ENCODE results near the gene IVNS1ABP. TPM values are rescaled to one million over a fixed set of nuclear protein-coding genes. Genes with fewer than 3 reads are reported as not detected.

The IVNS1ABP gene
- total and polyA plus RNA-seq, 12 donors, result 26.0 to 132 (median 64.2) TPM

- DNase-seq (no peak), ATAC-seq (peak in 1 of 8 donors; percentile 39)
- Histone ChIP-seq H3K27ac (no peak overlapping the region), H3K4me1 (peaks cover 0 to 37% (median 13%) of the 10 kb centered on the region in 9 donors), H3K4me3 (no peak overlapping the region), H3K9me3 (peaks cover 0 to 8% (median 0%) of the 10 kb centered on the region in 11 donors), H3K36me3 (peaks cover 0 to 22% (median 3%) of the 10 kb centered on the region in 9 donors), H3K27me3 (no peaks in the 10 kb centered on the region)
- intact Hi-C loops (cut with DNase I), result no loop called here
- no peak for TF ChIP-seq CTCF (IDR thresholded peaks at IDR 0.05)
Measured at GRCh38 chr1:185289880-185290279, 27.2 kb downstream of the IVNS1ABP start.

- Histone ChIP-seq H3K9me3 (peaks cover 0 to 8% (median 0%) of the 10 kb centered on the region in 11 donors), H3K36me3 (peaks cover 0 to 8% (median 0%) of the 10 kb centered on the region in 9 donors), H3K4me1 (peaks cover 0 to 44% (median 15%) of the 10 kb centered on the region in 9 donors), H3K27ac (peak overlapping the region in 1 of 10 donors; percentile 8), H3K27me3 (no peaks in the 10 kb centered on the region), H3K4me3 (no peak overlapping the region)
- ATAC-seq (no peak), DNase-seq (no peak)
- no peak for TF ChIP-seq CTCF (IDR thresholded peaks at IDR 0.05)
- 82 to 86% methylated on average over 3 of the region's 3 CpGs for WGBS, 2 donors
- intact Hi-C loops (cut with DNase I), result no loop called here
Measured at GRCh38 chr1:185288435-185288834, 28.6 kb downstream of the IVNS1ABP start.

GRCh38 chr1:185287451-185287850, 29.6 kb downstream of the IVNS1ABP start:
- no peak for ATAC-seq
- WGBS, 2 donors, result 79 to 86% methylated on average over 2 of the region's 2 CpGs
- no peak for TF ChIP-seq CTCF (IDR thresholded peaks at IDR 0.05)
- Histone ChIP-seq H3K4me1 (peaks cover 0 to 37% (median 9%) of the 10 kb centered on the region in 9 donors), H3K36me3 (peaks cover 0 to under 1% (median 0%) of the 10 kb centered on the region in 9 donors), H3K27ac (peak overlapping the region in 2 of 10 donors; percentile 1 to 8), H3K9me3 (peaks cover 0 to 8% (median 0%) of the 10 kb centered on the region in 11 donors), H3K4me3 (no peak overlapping the region), H3K27me3 (no peaks in the 10 kb centered on the region)
- intact Hi-C loops (cut with DNase I), result no loop called here
- no peak for DNase-seq

GRCh38 chr1:185284533-185285276, 32.3 kb downstream of the IVNS1ABP start:
- Histone ChIP-seq H3K4me1 (peaks cover 0 to 26% (median 5%) of the 10 kb centered on the region in 9 donors), H3K27ac (no peak overlapping the region), H3K4me3 (no peak overlapping the region), H3K9me3 (peaks cover 0 to 8% (median 0%) of the 10 kb centered on the region in 11 donors), H3K27me3 (no peaks in the 10 kb centered on the region), H3K36me3 (peaks cover 0 to 23% (median 0%) of the 10 kb centered on the region in 9 donors)
- DNase-seq, result no peak
- WGBS, 2 donors, result 30 to 34% methylated on average over 2 of the region's 2 CpGs
- TF ChIP-seq CTCF (IDR thresholded peaks at IDR 0.05), result no peak
- intact Hi-C loops (cut with DNase I), result no loop called here
- ATAC-seq, result peak in 5 of 8 donors; percentile 27 to 74 (median 47)

Measured in heart right ventricle (tissue), 16 donors.